DMS114 treated with DMSO at 0.1 percent for 48 hours (cell line): Measurements from ENCODE around the gene FSTL4.

ENCODE experiments used
- DNase-seq: peaks from one replicate; lab custom pipeline; 2025; ENCODE audit not compliant: unreplicated experiment; lab: John Stamatoyannopoulos, UW

Gene FSTL4

DNA sequence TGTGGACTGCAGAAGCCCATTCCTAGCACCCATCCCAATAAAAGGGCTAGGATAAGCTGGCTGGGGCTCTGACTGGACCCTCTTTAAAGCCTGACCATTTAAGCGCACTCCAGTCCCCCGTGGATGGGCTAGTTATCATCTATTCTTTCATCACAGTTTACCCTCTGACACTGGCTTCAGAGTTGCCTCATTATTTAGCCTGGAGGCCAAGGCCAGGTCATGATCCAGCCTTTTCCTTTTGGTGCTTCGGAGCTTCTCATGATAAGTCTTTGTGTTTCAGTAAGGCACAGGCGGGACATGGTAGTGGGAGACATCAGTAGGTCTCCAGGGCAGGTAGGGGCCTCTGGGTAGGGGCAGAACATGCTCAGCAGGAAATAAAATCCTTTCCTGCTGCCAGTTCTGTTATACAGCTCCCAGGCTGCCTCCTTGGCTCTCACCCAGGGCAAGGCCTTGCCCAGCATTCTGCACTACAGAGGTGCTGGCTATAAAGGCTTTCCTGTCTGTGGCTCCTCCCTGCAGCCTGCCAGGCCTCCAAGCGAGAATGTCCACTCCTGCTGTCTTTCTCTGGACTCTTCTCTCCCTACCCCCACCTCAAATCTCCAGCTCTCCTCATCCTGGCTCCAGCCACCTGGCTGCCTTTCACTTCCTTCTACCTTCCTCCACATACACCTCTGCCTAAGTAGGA, 128.8 kb downstream of the FSTL4 start:
- no peak for DNase-seq

- DNase-seq: no peak
Observed at GRCh38 chr5:133482028-133482427, 130.3 kb downstream of the FSTL4 start.

DNA sequence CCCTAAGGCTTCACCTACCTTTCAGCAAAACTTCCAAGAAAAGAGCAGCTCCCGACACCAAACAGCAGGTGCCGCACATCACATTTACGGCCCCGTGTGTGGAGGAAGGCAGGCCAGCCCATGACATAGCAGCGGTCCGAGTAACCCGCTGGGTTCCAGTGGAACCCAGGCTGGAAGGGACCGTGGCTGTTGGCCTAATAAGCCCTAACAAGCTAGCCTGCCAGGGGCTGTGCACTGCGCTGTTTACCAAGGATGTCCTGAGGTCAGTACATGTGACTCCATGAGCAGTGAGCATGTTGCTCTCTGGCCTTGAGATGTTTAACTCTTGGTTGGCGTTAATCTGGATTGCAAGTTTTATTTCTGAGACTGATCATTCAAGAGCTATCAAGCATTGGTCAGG, 131.5 kb downstream of the FSTL4 start:
- no peak for DNase-seq

DNA sequence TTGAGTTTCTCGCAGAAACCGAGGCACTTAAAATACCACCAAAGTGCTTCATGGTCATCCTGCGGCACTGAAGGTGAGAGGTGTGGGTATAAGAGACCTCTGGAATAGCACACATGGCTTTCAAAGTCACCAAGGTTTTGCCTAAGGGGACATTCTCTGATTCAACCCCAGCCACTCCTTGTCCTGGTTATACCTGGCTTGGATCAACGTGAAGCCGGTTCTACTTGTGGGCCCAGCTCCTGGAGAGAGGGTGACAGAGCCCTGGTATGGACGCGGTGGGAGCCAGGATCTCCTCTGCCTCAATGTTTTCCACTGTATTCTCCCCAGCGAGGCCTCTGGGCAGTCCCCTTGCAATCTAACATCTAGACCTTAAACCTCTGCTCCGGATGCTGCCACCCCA, 132.0 kb downstream of the FSTL4 start:
- no peak for DNase-seq

DNA sequence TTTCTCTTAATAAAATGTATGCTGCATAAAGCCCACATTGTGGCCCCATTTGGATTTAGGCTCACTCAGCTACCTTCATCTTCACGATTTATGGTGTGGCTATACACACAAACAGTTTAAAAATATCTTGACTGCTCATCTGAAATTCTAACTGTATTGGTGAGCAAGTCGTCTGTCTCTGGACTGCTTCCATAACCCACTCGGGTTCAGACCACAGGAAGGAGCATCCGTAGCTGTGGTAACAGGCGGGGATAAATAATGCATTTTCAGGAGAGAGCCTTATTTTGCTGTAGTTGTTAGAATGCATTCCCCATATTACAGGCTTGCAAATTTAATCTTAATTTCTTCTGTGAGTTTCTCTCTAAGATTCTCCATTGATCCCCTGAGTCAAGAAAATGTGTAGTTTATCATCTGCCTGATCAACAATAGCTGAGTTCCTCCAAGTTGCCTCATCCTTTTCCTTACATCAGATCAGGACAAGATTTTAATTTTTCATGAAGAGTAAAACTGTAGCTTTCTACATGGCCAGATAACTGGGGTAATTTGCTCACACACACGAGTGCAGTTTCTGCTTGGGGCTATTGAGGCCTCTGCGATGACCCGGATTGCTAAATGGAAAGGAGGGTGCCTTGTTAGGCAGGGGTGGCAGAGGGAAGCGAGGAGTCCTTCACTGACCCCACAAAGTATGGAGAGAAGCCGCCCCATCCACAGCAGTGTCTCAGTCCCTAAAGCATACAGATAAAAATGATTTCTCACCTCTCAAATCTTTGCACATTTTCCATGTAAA, 133.9 kb downstream of the FSTL4 start:
- no peak for DNase-seq

GRCh38 chr5:133475986-133476385, 136.4 kb downstream of the FSTL4 start:
- no peak for DNase-seq

DNA sequence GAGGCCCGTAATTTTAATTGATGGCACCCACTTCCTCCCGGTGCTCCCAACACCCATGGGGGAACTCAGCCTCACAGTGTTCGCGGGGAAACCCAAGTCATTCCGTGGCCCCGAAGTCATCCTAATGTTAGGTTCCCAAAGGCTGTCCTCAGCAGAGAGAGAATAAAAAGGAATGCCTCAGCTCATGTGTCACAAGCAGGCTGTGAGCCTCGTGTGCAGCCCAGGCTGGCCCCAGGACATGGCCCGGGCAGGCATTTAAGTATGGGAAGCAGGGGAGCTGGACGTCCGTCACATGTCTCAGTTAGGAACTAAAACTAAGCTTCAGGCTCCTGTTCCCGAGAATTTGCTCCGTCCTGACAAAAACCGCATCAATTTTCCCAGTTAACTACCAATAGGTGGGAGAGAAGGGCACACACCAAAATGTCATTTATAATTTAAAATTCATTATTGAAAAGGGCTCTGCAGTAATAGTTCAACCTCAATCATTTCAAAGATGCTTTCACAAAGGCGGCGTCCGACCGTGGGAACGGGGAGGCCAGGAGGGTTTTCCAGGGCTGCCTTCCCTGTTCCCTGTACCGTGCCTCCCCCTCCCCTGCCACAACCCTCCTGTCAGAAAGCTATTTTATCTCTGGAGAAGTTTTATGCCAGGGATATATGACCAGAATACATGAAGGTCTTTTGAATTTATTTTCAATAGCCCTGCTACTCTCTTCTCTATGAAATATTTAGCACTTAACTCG, 137.3 kb downstream of the FSTL4 start:
- no peak for DNase-seq

DNA sequence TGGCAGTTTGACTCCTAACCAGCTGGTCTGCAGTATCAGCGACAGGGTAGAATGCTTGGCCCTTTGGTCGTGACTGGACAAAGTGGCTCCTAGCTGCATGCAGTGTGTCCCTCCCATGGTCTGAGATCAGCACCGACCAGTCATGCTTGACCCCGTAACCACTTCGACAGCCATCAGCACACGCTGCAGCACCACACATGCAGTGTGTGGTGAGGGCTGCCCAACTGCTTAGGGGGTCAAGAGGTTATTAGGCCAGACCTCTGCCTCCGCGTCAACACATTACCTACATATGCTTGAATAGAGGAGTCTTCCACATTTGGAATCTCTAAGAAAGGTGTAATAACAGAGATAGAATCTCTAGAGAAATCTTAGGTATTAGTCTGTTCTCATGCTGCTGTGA, 139.1 kb downstream of the FSTL4 start:
- no peak for DNase-seq

DNA sequence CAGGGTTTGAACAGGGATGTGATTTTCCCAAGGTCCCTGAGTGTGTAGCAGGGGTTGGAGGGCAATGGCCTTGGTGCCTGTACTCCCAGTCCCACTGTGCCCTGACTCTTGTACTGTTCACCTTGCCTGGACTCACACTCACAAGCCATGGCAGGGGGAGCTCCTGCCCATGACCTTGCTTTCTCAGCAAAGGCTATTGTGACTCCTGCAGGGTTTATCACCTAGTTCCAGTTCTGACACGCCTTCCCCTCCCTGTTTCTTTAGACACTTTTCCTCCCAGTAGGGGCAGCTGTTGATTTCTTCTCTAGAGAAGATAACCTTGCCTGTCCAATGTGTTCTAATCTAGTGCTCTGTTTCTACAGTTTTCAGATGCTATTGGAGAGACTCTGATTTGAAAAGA, 139.5 kb downstream of the FSTL4 start:
- no peak for DNase-seq

GRCh38 chr5:133471699-133472098, 140.6 kb downstream of the FSTL4 start:
- DNase-seq: no peak

DNA sequence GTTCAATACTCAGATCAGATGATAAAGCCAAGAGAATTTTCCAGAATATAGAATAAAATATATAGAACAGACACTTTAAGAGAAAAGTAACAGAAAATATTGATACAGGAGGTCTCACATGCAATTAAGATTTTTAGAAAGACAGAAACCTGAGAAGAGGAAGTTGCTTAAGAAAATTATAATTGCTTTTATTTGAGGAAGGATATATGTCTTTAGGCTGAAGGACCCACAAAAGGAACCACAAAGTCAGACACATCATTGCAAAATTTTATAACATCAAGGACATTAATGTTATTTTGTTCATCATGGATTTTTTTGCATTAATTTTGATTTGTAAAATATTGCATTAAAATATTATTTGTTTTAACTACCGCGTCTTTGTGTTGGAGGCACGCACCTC, 141.5 kb downstream of the FSTL4 start:
- DNase-seq: no peak

DNA sequence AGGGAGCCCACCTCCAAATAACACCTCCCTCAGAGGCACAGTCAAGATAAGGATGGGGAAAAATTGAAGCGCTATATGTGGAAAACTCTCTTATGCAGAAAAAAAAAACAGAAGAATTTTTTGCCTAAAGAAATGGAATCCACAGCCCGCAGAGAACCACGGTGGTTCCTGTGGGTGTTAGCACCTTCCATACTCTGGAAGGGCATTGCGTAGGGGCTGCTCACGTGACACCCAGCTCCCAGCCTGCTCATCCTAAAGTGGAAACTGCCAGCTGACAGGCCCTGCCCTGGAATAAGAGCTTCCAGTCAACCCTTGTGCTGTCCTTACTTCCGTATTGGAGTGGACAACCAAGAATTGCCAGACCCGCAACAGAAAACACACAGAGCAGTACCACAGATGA, 142.5 kb downstream of the FSTL4 start:
- no peak for DNase-seq

DNA sequence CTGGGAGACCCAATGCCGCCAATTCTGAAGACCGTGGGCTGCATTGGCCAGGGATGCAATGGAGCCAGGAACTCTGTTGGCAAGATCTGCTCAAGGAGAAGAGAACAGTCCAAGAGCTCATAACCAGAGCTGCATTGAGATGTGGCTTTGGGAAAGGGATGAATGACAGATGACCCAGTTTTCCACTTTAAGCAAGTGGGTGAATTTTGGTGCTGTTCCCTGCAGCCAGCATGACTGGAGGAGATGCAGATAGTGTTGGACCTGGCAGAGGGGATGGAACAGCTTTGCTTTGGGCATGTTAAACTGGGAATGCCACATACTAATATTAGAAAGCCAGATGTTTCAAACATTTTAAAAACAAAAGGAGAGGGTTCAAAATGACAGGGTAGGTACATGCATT, 143.1 kb downstream of the FSTL4 start:
- no peak for DNase-seq

GRCh38 chr5:133468596-133468995, 143.7 kb downstream of the FSTL4 start:
- DNase-seq: no peak

DNA sequence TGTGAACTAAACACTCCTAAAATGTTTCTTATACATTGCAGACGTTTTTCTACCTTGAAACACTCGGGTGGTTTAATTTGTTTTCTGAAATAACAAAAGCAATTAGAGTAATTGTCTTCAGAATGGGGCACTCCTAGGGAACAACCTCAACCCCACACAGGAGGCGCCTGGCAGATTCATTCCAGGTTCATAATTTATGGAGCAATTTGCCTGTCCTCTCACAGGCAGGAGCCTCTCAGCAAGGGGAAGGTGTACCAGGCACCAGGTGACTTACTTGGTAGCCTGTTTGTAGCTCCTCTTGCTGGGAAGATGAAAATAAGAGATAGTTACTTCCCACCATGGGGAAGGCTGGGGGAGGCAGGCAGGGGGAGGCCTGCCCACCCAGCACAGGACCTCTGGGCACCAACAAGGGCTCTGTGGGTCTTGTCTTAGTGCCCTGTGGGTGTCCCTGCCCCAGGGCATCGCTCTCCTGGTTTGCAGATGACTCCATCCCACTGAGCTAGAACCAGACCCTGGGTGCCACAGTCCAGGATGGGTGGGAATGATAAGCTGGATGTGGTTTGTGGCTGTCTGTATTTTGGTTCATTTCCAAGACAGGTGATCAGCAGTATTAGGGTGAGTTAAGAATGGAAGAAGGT, 144.4 kb downstream of the FSTL4 start:
- DNase-seq: no peak

GRCh38 chr5:133467335-133467779, 145.0 kb downstream of the FSTL4 start:
- DNase-seq: no peak

DNA sequence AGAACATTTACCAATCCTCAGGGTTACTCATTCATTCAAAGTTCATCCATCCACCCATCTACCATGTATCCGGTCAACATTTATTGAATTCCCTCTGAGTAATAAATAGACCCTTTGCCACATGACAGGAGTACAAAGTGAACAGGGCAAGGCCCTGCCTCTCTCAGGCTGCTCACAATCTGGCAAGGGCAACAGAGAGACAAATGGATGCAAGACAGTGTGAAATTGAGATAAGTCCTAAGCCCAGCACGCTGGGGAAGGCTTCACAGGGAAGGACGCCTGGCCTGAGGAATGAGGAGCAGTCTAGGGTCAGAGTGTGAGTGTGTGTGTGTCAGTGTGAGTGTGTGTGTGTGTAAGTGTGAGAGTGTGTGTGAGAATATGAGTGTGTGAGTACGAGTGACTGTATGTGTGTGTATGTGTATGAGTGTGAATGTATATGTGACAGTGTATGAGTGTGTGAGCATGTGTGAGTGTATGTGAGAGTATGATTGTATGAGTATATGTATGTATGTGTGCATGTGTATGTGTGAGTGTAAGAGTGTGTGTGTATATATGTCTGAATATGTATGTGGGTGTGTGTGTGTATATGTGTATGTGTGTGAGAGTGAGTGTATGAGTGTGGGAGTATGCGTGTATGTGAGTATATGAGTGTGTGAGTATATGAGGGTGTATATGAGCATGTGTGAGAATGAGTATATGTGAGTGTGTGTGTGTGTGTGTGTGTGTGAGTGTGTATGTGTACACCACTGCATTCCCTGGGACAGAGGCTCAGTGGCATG, 145.6 kb downstream of the FSTL4 start:
- DNase-seq: no peak

DNA sequence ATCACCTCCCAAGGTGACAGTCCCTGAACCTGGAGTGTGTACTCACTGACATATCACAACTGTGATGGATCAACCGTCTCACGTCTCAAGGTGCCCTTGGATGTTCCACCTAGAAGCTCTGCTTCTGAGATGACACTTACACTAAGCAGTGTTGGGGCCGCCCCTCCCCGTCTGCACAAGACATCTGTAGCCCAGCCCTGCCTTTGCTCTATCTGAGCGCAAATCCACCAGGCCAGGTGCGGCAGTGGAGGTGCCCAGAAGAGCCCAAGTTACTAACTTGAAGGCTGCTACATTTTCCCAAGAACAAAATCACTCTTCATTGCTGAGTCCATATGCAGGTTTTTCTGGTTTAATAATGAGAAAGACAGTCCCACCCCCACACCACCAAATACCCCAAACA, 148.3 kb downstream of the FSTL4 start:
- no peak for DNase-seq

- no peak for DNase-seq
Observed at GRCh38 chr5:133461796-133462516, 150.4 kb downstream of the FSTL4 start.

DNA sequence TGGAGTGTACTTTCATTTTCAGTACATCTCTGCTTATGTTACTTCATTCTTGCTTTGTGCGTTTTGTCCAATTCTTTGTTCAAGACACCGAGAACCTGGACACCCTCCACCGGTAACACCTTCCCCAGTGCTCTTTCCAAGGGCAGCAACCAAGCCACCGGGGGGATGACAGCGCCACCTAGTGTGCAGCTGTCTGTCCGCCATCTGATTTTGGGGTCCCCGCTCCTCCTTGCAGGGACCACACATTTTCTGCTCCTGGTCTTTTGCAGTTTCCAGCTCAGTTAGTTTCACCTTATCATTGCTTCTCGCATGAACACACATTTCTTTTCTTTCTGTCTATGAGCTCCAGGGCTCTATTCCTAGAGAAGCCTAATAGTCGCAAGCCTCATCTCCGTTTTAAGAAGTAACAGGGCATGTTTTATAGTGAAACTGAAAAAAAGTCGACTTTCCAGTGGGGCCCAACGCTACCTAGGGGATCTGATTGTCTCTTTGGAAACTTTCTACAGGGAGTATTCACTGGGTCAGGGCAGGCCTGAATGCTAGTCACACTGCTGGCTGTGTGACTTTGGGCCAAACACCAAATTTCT, 152.1 kb downstream of the FSTL4 start:
- DNase-seq: no peak
